H54 (cell line): Measurements from ENCODE around the gene MEIS2.

Experiments used
- DNase-seq: peaks from one replicate; pipeline ENCODE4 v3.0.0; 2011; ENCODE audit warnings: low spot score, mixed read lengths; ENCODE audit not compliant: insufficient read length
- FAIRE-seq: peaks from 3 replicates; lab custom pipeline; 2011; peaks lifted over from hg19 to GRCh38; lab: Jason Lieb, UNC
- POLR2A ChIP-seq: IDR thresholded peaks from 2 replicates; pipeline ENCODE4 v1.6.1; 2011; ENCODE audit warnings: low read depth, mild to moderate bottlenecking, low read length

MEIS2 gene

GRCh38 chr15:36925049-36925448, 175.3 kb downstream of the MEIS2 start:
- DNase-seq = no peak
- no peak for TF ChIP-seq POLR2A

DNA sequence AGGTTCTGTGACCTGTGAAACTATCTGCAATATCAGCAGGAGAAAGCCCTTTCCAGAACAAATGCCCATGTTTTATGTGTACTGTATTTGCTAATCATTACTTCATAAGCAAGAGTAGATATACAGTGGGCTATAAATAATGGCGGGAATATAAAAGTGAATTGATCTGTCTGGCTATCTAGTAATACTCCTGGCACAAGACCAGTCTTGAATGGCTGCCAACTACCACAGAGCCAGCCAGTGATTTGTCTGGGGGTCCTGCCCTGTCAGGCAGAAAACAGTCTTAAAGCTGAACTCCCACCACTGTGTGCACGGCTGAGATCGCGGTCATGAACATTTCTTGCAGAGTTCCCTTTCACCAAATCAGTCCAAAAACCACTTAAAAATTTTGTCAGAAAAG, 176.3 kb downstream of the MEIS2 start:
- TF ChIP-seq POLR2A = no peak
- FAIRE-seq (no peak), DNase-seq (no peak)

More at GRCh38 chr15:36925049-36925448, 175.3 kb downstream of the MEIS2 start:
- FAIRE-seq = no peak

DNA sequence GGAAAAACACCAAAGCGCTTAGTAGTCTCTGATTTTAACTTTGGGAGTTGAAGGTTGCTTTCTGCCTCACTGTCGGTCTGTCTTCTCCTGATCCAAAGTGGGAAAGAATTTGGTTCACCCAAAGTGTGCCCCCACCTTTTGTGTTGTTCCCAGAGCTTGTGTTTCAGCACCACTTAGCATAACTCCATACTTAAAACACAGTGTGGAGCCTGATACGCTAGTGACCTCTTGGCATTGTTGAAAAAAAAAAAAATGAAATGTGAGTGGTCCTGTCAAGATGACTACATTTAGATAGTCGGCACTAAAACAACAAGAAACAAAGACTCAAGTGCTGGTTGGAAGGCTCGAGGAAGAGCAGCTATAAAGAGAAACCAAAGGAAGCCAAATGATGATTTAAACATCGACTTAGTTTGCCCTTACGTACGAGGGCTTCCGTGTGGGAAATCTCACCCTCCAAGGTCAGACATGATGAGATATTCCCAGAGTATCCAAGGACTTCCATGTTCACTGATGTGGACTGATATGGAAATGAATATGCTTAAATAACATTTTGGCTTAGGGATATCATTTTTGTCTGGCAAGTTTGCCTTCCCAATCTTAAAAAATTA, 178.8 kb downstream of the MEIS2 start:
- no peak for TF ChIP-seq POLR2A
- FAIRE-seq (no peak), DNase-seq (no peak)

DNA sequence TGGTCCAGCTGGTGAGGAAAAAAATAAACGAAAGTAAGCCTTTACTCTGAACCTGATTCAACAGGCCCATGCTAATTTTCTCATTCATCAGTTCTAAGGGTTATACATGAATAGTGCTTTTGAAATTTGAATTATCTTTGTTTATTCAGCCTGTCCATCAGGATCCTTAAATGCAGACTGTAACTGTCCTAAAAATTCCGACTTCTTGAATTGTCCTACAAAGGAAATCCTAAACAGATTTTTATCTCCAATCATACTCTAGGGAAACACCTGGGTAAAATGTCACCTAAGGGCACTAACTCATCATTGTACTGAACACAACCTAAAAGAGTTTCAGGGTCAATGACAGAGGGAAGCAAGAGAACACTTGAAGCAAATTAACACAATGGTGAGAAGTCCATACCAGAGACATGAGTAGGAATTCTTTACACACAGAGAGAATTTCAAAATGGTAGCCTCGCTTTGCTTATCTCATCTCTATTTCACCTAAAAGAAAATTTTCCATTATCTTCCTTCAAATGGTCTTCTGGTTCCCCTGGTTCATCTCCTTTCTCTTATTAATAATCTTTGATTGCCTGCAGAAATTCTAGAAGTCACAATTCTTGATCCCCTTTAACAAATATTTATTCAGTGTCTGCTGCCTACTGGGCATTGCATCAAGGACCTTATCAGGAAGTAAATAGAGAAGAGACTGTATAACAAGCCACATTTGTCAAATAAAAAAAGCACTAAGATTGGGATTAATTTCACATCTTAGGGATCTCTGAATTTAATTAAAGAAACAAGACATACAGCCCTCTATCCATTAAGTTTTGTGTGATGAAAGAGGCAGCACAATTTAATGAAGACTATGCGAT, 182.7 kb downstream of the MEIS2 start:
- no peak for TF ChIP-seq POLR2A
- no peak for FAIRE-seq

GRCh38 chr15:36914960-36915808, 185.2 kb downstream of the MEIS2 start:
- DNase-seq (no peak), FAIRE-seq (no peak)
- TF ChIP-seq POLR2A = no peak

More for the DNA sequence above, 182.7 kb downstream of the MEIS2 start:
- DNase-seq = no peak

DNA sequence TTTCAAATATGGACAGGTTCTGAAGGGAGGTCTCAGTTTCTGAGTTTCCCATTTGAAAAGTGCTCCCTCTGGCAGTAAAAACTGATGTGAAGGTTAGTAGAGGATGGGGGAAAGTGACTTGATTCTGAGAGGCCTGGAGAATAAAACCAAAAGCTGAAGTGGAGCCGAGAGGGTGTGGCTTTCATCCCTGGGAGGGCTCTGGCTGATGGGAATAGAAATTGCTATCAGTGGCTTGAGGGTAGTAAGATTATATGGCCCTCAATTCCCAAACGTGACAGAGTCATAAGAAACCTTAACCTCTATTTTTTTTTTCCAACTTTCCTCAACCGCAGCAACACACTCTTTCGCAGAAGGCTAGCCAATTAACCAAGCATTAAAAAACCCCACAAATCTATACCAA, 185.9 kb downstream of the MEIS2 start:
- DNase-seq (no peak), FAIRE-seq (peak; percentile 64)
- no peak for TF ChIP-seq POLR2A

DNA sequence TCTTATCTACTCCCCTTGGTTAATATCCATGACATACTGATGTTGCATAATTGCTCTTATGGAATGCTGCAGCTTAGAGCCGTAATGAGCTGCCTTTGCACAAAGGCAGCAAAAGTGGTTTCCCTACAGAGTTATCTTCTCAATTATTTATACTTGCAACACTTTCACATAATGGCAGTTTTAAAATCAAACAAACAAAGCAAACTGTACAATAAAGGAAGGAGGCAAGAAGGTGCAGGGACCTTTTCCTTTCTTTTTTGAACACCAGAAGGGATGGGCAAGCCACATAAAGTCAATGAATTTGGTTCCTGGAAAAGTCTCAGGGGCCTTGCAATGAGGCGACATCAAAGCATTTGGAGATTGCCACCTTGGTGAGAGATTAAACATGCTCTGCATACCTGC, 188.0 kb downstream of the MEIS2 start:
- DNase-seq (no peak), FAIRE-seq (no peak)
- TF ChIP-seq POLR2A = no peak

- peak; percentile 54 for DNase-seq
- no peak for TF ChIP-seq POLR2A
- peak; percentile 97 for FAIRE-seq
Measured at GRCh38 chr15:36911322-36911944, 188.9 kb downstream of the MEIS2 start.

DNA sequence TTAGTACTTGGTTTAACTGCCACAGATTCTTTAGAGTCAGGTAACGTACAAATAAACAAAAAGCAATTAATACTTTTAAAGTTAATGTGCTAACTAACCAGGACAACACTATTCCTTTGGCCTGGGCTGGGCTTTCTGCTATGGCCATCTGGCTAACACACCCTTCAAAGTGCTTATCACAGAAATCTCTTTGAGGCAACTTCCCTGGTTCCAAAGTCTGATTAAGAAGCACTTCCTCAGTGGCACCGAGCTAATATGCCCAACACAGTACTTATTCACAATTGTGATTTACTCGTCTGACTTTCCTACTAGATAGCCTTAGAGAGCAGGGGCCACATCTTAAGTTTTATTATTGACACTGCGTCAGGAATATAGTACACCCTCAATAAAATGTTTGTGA, 191.4 kb downstream of the MEIS2 start:
- TF ChIP-seq POLR2A = no peak
- FAIRE-seq (no peak), DNase-seq (no peak)

DNA sequence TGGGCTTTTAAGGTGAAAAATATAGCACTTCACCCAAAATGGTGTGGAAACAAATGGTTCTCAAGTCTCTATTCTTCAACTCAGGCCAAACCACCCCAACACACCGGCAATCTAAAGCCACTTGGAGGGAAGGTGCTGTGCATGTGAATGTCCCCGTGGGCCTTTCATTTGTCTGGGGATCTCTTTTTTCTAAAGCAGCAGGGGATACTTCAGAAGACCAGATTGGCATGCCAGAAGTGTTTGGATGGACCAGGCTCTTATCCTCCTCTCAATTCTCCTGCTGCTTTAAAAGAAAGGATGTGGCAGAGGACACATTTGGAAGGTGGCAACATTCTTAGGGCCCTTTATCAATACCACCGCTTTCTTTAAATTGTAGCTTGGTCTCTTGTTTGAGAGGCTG, 193.1 kb downstream of the MEIS2 start:
- TF ChIP-seq POLR2A = no peak
- DNase-seq = no peak
- FAIRE-seq = no peak

DNA sequence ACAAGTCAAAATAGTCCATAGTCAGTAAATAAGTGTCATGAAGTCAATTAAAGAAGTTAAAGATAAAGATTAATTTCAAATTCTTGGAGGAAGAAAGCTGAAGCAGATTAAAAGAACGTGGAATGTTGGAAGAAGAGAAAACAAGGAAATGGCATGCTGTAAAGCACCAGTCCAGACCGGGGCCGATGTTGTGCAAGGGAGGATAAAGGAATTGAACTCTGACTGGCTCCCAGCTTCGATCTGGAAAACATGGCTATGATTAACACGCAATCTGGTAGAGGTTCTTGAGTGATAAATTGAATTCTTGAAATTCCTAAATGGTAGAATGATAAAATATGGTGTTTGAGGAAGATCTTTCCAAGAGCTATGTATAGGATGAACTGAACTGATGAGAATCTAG, 194.4 kb downstream of the MEIS2 start:
- no peak for FAIRE-seq
- no peak for DNase-seq
- TF ChIP-seq POLR2A = no peak

DNA sequence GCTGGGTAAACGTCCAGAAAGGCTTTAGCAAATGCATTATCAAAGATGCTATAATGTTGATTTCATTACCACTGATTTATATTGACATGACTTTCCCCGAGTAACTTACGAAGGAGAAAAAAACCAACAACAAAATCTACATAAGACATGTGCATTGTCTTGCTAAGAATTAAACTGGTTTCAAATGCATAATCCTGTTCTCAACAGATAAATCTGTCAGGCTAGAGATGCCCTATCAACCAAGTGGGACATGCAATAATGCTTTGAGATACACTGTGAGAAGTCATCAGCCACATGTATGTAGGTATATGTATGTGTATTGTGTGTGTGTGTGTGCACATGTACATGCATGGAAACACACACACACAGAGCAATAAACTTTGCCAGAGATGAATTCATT, 195.6 kb downstream of the MEIS2 start:
- DNase-seq (no peak), FAIRE-seq (peak; percentile 30)
- TF ChIP-seq POLR2A = no peak

GRCh38 chr15:36903922-36904556, 196.3 kb downstream of the MEIS2 start:
- TF ChIP-seq POLR2A = no peak
- FAIRE-seq = peak; percentile 23
- no peak for DNase-seq
